IPS-20b (cell line): ENCODE data around the gene BTBD18.
A peak's percentile ranks its signal among the peaks of the same experiment; 100 is the strongest.

Experiments
- H3K27ac ChIP-seq: one replicate; pipeline ENCODE4 v1.5.1; 2013; ENCODE audit warnings: low read length
- H3K27me3 ChIP-seq: 2 replicates; pipeline ENCODE4 v1.6.1; 2013; ENCODE audit warnings: mild to moderate bottlenecking, low read length, inconsistent platforms; ENCODE audit not compliant: insufficient read depth
- H3K36me3 ChIP-seq: 2 replicates; pipeline ENCODE4 v1.6.1; 2013; ENCODE audit warnings: low read depth, mild to moderate bottlenecking, inconsistent platforms, low read length, moderate library complexity; ENCODE audit not compliant: insufficient read depth
- H3K4me1 ChIP-seq: 2 replicates; pipeline ENCODE4 v1.6.1; 2013; ENCODE audit warnings: mild to moderate bottlenecking, control low read depth, inconsistent platforms, low read length, moderate library complexity; ENCODE audit not compliant: insufficient read depth
- H3K4me3 ChIP-seq: 2 replicates; pipeline ENCODE4 v1.5.1; 2013; ENCODE audit warnings: mild to moderate bottlenecking, low read length, inconsistent platforms
- H3K9ac ChIP-seq: 2 replicates; pipeline ENCODE4 v1.6.1; 2013; ENCODE audit warnings: low read depth, mild to moderate bottlenecking, inconsistent platforms, low read length, moderate library complexity
- H3K9me3 ChIP-seq: 2 replicates; pipeline ENCODE4 v1.6.1; 2013; ENCODE audit warnings: mild to moderate bottlenecking, low read depth, low read length, inconsistent platforms; ENCODE audit not compliant: insufficient read depth

The BTBD18 gene

GRCh38 chr11:57787006-57787604, 35.5 kb upstream of the BTBD18 start:
- Histone ChIP-seq H3K36me3 (peaks cover 14% of the 10 kb centered on the region; the same call in 1 of the 2 replicates), H3K4me1 (peaks cover 29% of the 10 kb centered on the region), H3K27me3 (no peaks in the 10 kb centered on the region), H3K4me3 (peak overlapping the region; percentile 14; the same call in 1 of the 2 replicates), H3K9ac (0 out of 2 replicates have a peak overlapping the region, but pooled peaks have one; percentile 33), H3K27ac (no peak overlapping the region), H3K9me3 (no peaks in the 10 kb centered on the region)

GRCh38 chr11:57786436-57786835, 34.8 kb upstream of the BTBD18 start:
- Histone ChIP-seq H3K9me3 (no peaks in the 10 kb centered on the region), H3K9ac (no peak overlapping the region), H3K27ac (no peak overlapping the region), H3K4me1 (peaks cover 35% of the 10 kb centered on the region), H3K27me3 (no peaks in the 10 kb centered on the region), H3K36me3 (peaks cover 7% of the 10 kb centered on the region; the same call in 1 of the 2 replicates), H3K4me3 (no peak overlapping the region)

- Histone ChIP-seq H3K9me3 (no peaks in the 10 kb centered on the region), H3K27me3 (no peaks in the 10 kb centered on the region), H3K4me3 (no peak overlapping the region), H3K9ac (no peak overlapping the region), H3K4me1 (peaks cover 49% of the 10 kb centered on the region), H3K36me3 (no peaks in the 10 kb centered on the region), H3K27ac (no peak overlapping the region)
Measured at GRCh38 chr11:57785072-57785471, 33.5 kb upstream of the BTBD18 start.

DNA sequence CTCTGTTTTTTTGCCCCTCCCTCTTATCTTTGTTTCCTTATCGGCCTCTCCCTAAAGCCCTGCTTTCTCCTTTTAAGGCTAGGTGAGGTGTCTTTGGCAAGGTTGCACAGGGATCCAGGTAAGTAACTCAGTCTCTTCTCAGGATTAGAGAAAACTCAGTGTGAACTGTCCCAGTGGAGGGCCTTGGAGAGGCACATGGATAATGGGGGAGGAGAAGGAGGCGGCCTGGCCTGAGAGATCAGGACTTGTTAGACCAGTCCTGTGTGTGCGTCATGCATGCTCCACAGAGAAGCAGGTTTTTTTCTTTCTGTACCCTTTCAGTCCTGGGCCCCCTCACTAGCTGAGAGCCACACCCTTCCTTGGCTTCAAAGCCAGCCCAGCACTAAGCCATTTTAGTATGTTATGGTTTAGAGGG, 29.9 kb upstream of the BTBD18 start:
- no peaks in the 10 kb centered on the region for H3K27me3 ChIP-seq
- no peaks in the 10 kb centered on the region for H3K9me3 ChIP-seq
- no peaks in the 10 kb centered on the region for H3K36me3 ChIP-seq
- H3K27ac ChIP-seq: peak overlapping the region; percentile 88
- peak overlapping the region; percentile 48 for H3K4me3 ChIP-seq
- H3K4me1 ChIP-seq: peaks cover 59% of the 10 kb centered on the region
- H3K9ac ChIP-seq: peak overlapping the region; percentile 72

GRCh38 chr11:57779276-57779675, 27.7 kb upstream of the BTBD18 start:
- H3K9me3 ChIP-seq: no peaks in the 10 kb centered on the region
- H3K9ac ChIP-seq: peak overlapping the region; percentile 81
- peaks cover 76% of the 10 kb centered on the region for H3K4me1 ChIP-seq
- H3K36me3 ChIP-seq: no peaks in the 10 kb centered on the region
- H3K4me3 ChIP-seq: peak overlapping the region; percentile 48
- H3K27ac ChIP-seq: peak overlapping the region; percentile 71
- no peaks in the 10 kb centered on the region for H3K27me3 ChIP-seq

DNA sequence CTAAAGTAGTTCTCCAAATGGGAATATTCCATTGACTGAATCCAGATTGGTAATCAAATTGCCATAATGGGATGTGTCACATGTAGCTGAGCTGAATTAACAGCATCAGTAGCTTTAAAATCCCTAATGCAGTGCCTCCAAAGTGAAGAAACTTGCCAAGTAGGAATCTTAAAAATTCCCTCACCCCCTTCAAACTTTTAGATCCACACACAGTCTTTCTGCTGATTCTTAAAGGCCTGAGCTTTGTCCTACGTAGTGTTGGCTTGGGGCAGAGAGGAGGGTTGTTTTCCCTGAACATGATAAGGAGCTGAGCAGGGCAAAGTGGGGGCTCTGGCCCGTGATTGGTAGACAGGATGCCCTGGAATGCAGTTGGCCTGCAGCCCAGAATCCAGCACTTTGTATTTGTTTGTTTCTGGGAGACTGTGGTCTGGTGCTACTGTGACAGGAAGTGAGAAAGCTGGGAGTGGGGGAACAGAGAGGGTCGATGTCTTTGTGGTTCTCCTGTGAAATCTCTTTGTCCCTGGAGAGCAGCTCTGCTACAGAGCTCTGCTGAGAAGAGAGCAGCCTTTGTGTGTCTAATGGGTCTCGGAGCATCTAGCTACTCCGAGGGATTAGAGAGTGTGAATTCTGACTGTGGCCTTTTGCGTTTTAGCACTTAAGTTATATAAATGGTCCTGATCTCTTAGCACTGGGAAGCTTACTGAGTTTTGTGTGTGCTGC, 26.9 kb upstream of the BTBD18 start:
- Histone ChIP-seq H3K4me1 (peaks cover 76% of the 10 kb centered on the region), H3K9me3 (no peaks in the 10 kb centered on the region), H3K27ac (peak overlapping the region; percentile 71), H3K9ac (peak overlapping the region; percentile 81), H3K27me3 (no peaks in the 10 kb centered on the region), H3K4me3 (peak overlapping the region; percentile 48), H3K36me3 (no peaks in the 10 kb centered on the region)

GRCh38 chr11:57777969-57778317, 26.3 kb upstream of the BTBD18 start:
- H3K36me3 ChIP-seq: no peaks in the 10 kb centered on the region
- peak overlapping the region; percentile 48 for H3K4me3 ChIP-seq
- H3K27me3 ChIP-seq: no peaks in the 10 kb centered on the region
- H3K27ac ChIP-seq: peak overlapping the region; percentile 71
- H3K9ac ChIP-seq: peak overlapping the region; percentile 81
- peaks cover 76% of the 10 kb centered on the region for H3K4me1 ChIP-seq
- H3K9me3 ChIP-seq: no peaks in the 10 kb centered on the region

DNA sequence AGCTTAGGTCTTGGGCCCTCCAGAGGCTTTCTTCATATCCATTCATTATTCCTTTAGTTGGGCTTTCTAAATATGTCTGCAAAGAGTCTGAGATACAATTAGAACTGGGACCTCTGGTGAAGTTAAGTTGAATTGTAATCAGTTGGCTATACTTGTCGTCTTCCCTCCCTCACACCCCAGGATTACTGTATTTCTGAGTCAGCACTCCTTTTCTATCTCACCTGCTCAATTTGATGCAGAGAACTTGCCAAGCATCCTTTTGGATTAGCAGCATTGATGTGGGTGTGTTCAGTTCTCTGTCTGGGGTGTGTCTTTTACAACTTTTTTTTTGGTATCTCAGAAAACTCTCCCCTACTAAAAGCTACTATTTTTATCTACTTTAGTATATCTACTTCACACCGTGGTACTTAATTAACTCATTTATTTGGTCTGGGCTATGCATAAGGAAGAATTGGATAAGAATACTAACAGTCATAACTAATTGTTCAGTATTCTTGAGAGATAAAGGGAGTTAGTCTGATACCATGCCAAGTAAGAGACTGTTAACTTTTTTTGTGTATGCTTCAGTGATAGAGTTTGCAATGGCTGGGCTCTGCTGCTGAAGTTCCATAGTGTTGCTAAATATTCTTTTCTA, 25.1 kb upstream of the BTBD18 start:
- Histone ChIP-seq H3K36me3 (no peaks in the 10 kb centered on the region), H3K4me1 (peaks cover 72% of the 10 kb centered on the region), H3K27me3 (no peaks in the 10 kb centered on the region), H3K9me3 (no peaks in the 10 kb centered on the region), H3K4me3 (no peak overlapping the region), H3K9ac (no peak overlapping the region; the same call in 1 of the 2 replicates), H3K27ac (peak overlapping the region; percentile 71)

DNA sequence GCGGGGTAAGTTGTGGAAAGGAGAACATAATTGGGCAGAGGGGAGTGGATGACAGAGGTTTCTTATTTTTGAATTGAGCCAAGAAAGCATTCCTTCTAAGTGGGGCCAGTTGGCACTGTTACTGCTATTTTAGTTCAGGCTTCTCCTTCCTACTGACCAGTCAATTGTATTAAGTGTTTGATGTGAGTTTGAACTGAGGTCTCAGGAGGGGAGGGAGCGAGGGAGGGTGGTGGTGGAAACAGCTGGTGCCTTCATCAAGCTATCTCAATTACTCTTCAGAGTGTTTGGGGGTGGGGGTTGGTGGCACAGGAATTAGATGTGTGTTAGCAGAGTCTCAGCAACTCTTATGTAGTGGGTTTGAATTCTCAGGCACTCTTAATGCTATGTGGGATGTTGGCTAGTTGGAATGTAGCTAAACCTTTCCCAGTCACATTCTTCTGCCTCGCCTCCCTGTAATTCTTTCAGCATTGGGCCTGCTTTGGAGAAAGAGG, 24.5 kb upstream of the BTBD18 start:
- H3K27ac ChIP-seq: peak overlapping the region; percentile 15
- H3K4me1 ChIP-seq: peaks cover 66% of the 10 kb centered on the region

DNA sequence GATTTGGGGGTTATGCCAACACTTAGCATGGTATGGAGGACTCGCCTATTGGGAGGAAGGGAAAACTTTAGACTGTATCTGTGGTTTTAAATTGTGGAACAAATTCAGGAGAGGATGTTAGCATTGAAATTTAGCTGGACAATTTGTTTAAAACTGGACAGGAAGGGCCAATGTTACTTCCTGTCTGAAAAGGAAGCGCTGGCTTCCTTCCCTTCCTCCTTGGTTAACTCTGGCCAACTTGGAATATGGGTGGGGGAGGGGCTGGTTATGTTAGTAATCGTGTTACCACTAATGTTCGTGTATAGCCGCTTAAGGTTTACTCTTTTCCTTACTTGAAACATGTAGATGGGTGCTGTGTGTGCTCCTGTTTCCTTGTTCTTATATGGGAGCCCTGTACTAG, 23.9 kb upstream of the BTBD18 start:
- peaks cover 60% of the 10 kb centered on the region for H3K4me1 ChIP-seq
- H3K4me3 ChIP-seq: peak overlapping the region; percentile 25
- no peaks in the 10 kb centered on the region for H3K36me3 ChIP-seq
- no peaks in the 10 kb centered on the region for H3K27me3 ChIP-seq
- H3K9ac ChIP-seq: peak overlapping the region; percentile 8; the same call in 1 of the 2 replicates
- H3K9me3 ChIP-seq: no peaks in the 10 kb centered on the region
- H3K27ac ChIP-seq: no peak overlapping the region

More for the DNA sequence above, 24.5 kb upstream of the BTBD18 start:
- H3K9ac ChIP-seq: peak overlapping the region; percentile 8; the same call in 1 of the 2 replicates
- peak overlapping the region; percentile 25; the same call in 1 of the 2 replicates for H3K4me3 ChIP-seq
- no peaks in the 10 kb centered on the region for H3K36me3 ChIP-seq
- no peaks in the 10 kb centered on the region for H3K9me3 ChIP-seq
- H3K27me3 ChIP-seq: no peaks in the 10 kb centered on the region

GRCh38 chr11:57773026-57773598, 21.5 kb upstream of the BTBD18 start:
- no peaks in the 10 kb centered on the region for H3K27me3 ChIP-seq
- H3K4me3 ChIP-seq: no peak overlapping the region
- H3K27ac ChIP-seq: no peak overlapping the region
- H3K4me1 ChIP-seq: peaks cover 39% of the 10 kb centered on the region
- no peaks in the 10 kb centered on the region for H3K36me3 ChIP-seq
- H3K9me3 ChIP-seq: no peaks in the 10 kb centered on the region
- H3K9ac ChIP-seq: no peak overlapping the region
